Stimulated activated CD4-positive, alpha-beta T cell treated with anti-CD3 and anti-CD28 coated beads, Interleukin-2, amount 100 ng/mL, for 4 hours (primary cell): ENCODE data around the gene RAF1.
A peak's percentile ranks its signal among the peaks of the same experiment; 100 is the strongest.
"Not testable (repeated sequence)": the region's sequence is repeated elsewhere in the genome, so short reads cannot be mapped to it uniquely, and the experiment has no call there.

Experiments used
- DNase-seq: peaks from one replicate; pipeline ENCODE4 v3.0.0-alpha.2; 2020; ENCODE audit warnings: low read depth

Gene RAF1

GRCh38 chr3:12557473-12558100, 106.3 kb downstream of the RAF1 start:
- DNase-seq, result no peak

- DNase-seq, result peak; percentile 74
These were observed 107.0 kb downstream of the RAF1 start, which contains the start of gene MKRN2 for GRCh38 chr3:12556690-12557472. MKRN2 (plus strand) TSS chr3:12557087; CDS start chr3:12557151, 64 bp downstream.

- DNase-seq, result no peak
These were observed 107.6 kb downstream of the RAF1 start for GRCh38 chr3:12556314-12556689.

GRCh38 chr3:12553921-12554391, 110.0 kb downstream of the RAF1 start:
- no peak for DNase-seq

- no peak for DNase-seq
These were observed 113.8 kb downstream of the RAF1 start for GRCh38 chr3:12549971-12550760.

- no peak for DNase-seq
These were observed 118.5 kb downstream of the RAF1 start, which contains the start of gene MKRN2OS for GRCh38 chr3:12545473-12545791. MKRN2OS (minus strand) TSS chr3:12545499; CDS start chr3:12545464, 35 bp downstream.

- no peak for DNase-seq
These were observed 119.1 kb downstream of the RAF1 start for GRCh38 chr3:12544652-12545472.

GRCh38 chr3:12543497-12543896, 120.4 kb downstream of the RAF1 start:
- DNase-seq, result not testable (repeated sequence)

GRCh38 chr3:12541625-12542024, 122.3 kb downstream of the RAF1 start:
- DNase-seq, result no peak

GRCh38 chr3:12536423-12536822, 127.5 kb downstream of the RAF1 start:
- no peak for DNase-seq
